ENCODE data around the gene LPA. TPM values are rescaled to one million over a fixed set of nuclear protein-coding genes. Genes with fewer than 3 reads are reported as not detected.
A peak's percentile ranks its signal among the peaks of the same experiment; 100 is the strongest.
"Not testable (repeated sequence)": the region's sequence is repeated elsewhere in the genome, so short reads cannot be mapped to it uniquely, and the experiment has no call there.

LPA gene
- under 1 TPM in 3 of 4 donors, not detected in 1; 0.03 to 0.27 (median 0.10) TPM for polyA plus RNA-seq
- long read RNA-seq, donor 1, result 0 reads
- long read RNA-seq, donor 2, result 0 reads
- long read RNA-seq, donor 3, result 0 reads
- long read RNA-seq, donor 4, result 0 reads
- long read RNA-seq, donor 5, result 0 reads
- long read RNA-seq, donor 6, result 0 reads
- long read RNA-seq, donor 7, result 0 reads
- long read RNA-seq, donor 8, result 0 reads
- long read RNA-seq, donor 9, result 0 reads
- long read RNA-seq, donor 10, result 0 reads

GRCh38 chr6:160664198-160664597 is at the start of gene LPA:
Gene LPA, minus strand, starts transcription at chr6:160664275. Its CDS starts 61 bp downstream, at chr6:160664214.
- 17 to 78% (median 31%) methylated on average over 1 of the region's 1 CpG for WGBS, 3 donors
- not testable (repeated sequence) for H3K27me3 ChIP-seq (ENCODE audit: control insufficient read depth in 3 of 3, insufficient read depth in 3 of 3, low read length in 3 of 3); H3K27ac ChIP-seq (ENCODE audit: low read depth in 1 of 3, low read length in 2 of 3); FAIRE-seq; DNase-seq; H3K9me3 ChIP-seq (ENCODE audit: control insufficient read depth in 2 of 2, insufficient read depth in 1 of 2, low read depth in 1 of 2, low read length in 1 of 2); H3K36me3 ChIP-seq (ENCODE audit: control insufficient read depth in 3 of 3, insufficient read depth in 2 of 3, low read depth in 1 of 3, low read length in 3 of 3); H3K4me3 ChIP-seq (ENCODE audit: low read depth in 1 of 3, low read length in 3 of 3); H3K4me1 ChIP-seq (ENCODE audit: control insufficient read depth in 3 of 3, insufficient read depth in 2 of 3, low read depth in 1 of 3, low read length in 2 of 3)

DNA sequence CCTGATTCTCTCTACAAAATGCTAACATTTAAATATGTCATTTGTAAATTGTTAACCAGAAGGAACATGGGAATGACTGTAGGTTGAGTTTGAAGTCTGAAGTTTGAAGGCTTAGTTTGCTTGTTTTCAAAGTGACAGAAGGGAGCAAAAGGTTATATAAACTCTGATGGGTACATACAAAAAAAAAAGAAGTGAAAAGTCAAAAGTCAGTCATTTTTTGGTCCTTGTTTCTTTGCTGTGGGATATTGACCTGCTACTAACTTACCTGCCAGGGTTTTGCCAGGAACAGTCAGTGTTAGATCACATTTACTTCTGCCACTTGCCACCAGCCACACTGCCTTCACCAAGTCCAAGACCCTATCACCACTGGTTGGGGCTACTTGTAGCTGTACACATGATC is 44.9 kb upstream of the LPA start:
- H3K9me3 ChIP-seq (ENCODE audit: control insufficient read depth in 2 of 2, insufficient read depth in 1 of 2, low read depth in 1 of 2, low read length in 1 of 2); H3K27me3 ChIP-seq (ENCODE audit: control insufficient read depth in 3 of 3, insufficient read depth in 3 of 3, low read length in 3 of 3); H3K36me3 ChIP-seq (ENCODE audit: control insufficient read depth in 3 of 3, insufficient read depth in 2 of 3, low read depth in 1 of 3, low read length in 3 of 3); FAIRE-seq; H3K4me3 ChIP-seq (ENCODE audit: low read depth in 1 of 3, low read length in 3 of 3): not testable (repeated sequence)
- Histone ChIP-seq H3K4me1 (ENCODE audit: control insufficient read depth in 3 of 3, insufficient read depth in 2 of 3, low read depth in 1 of 3, low read length in 2 of 3) (peaks cover 0 to 12% (median 0%) of the 10 kb centered on the region in 3 donors), H3K27ac (ENCODE audit: low read depth in 1 of 3, low read length in 2 of 3) (peak overlapping the region in 1 of 3 donors; percentile 33)
- peak in 1 of 2 donors; percentile 10 for DNase-seq

DNA sequence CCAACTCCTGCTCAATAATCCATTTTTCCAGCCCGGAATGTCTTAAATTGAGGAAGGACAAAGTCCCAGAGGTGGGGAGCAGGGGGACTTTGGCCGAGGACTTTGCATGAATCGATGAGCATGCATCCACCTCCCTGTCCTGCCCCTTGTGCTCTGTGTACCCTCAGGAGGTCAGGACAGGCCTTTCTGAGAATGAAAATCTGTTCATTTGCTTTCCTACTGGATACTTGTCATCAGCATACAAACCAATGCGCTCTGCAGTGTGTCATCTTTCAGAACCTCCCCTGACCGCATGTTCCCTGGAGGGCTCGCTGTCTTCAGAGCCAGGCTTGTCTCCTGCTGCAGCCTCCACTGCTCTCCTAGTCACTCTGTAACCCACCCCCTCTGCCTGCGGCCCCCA is 40.6 kb upstream of the LPA start:
- peak; percentile 42 to 75 for DNase-seq

DNA sequence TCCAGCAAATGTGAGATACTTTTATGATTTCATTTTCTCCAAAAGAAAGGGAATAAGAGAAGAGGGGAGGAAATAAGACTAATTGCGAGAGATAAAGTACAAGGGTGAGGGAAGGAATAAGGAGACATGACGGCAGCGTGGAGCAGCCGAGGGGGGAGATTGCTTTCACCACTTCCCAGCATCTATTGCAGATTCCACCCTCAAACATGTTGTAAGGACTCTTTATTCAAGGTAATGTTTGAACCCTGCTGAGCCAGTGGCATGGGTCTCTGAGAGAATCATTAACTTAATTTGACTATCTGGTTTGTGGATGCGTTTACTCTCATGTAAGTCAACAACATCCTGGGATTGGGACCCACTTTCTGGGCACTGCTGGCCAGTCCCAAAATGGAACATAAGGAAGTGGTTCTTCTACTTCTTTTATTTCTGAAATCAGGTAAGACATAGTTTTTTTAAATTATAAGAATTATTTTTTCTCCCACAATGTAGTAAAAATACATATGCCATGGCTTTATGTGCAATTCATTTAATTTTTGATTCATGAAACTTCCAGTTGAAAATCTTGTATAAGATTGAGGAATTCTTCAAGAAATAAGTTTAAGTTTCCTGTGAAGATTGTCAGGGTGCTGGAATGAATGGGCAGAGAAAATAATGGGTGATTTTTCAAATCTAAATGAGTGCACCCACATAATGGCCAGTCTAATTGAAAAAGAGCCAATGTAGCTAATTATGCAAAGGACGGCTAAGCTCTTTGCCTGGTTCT is 38.0 kb upstream of the LPA start, which contains the start of gene PLG:
Gene PLG (plus strand): TSS at position 327 of the 763 bp plus-strand sequence. CDS start 61 bp downstream, at position 388.
- H3K27ac ChIP-seq (ENCODE audit: low read depth in 1 of 3, low read length in 2 of 3); H3K27me3 ChIP-seq (ENCODE audit: control insufficient read depth in 3 of 3, insufficient read depth in 3 of 3, low read length in 3 of 3); H3K4me1 ChIP-seq (ENCODE audit: control insufficient read depth in 3 of 3, insufficient read depth in 2 of 3, low read depth in 1 of 3, low read length in 2 of 3); FAIRE-seq; DNase-seq; H3K36me3 ChIP-seq (ENCODE audit: control insufficient read depth in 3 of 3, insufficient read depth in 2 of 3, low read depth in 1 of 3, low read length in 3 of 3); H3K4me3 ChIP-seq (ENCODE audit: low read depth in 1 of 3, low read length in 3 of 3); H3K9me3 ChIP-seq (ENCODE audit: control insufficient read depth in 2 of 2, insufficient read depth in 1 of 2, low read depth in 1 of 2, low read length in 1 of 2): not testable (repeated sequence)
- 78 to 87% (median 84%) methylated on average over 6 of the region's 6 CpGs for WGBS, 3 donors

More for the DNA sequence above, 40.6 kb upstream of the LPA start:
- WGBS, 3 donors, result 49 to 73% (median 62%) methylated on average over 7 of the region's 7 CpGs
- not testable (repeated sequence) for H3K9me3 ChIP-seq (ENCODE audit: control insufficient read depth in 2 of 2, insufficient read depth in 1 of 2, low read depth in 1 of 2, low read length in 1 of 2); H3K4me3 ChIP-seq (ENCODE audit: low read depth in 1 of 3, low read length in 3 of 3); H3K27me3 ChIP-seq (ENCODE audit: control insufficient read depth in 3 of 3, insufficient read depth in 3 of 3, low read length in 3 of 3); H3K36me3 ChIP-seq (ENCODE audit: control insufficient read depth in 3 of 3, insufficient read depth in 2 of 3, low read depth in 1 of 3, low read length in 3 of 3); FAIRE-seq
- Histone ChIP-seq H3K27ac (ENCODE audit: low read depth in 1 of 3, low read length in 2 of 3) (peak overlapping the region in 1 of 3 donors; percentile 88), H3K4me1 (ENCODE audit: control insufficient read depth in 3 of 3, insufficient read depth in 2 of 3, low read depth in 1 of 3, low read length in 2 of 3) (peaks cover 0 to 15% (median 0%) of the 10 kb centered on the region in 3 donors)

GRCh38 chr6:160697826-160698225 is 33.8 kb upstream of the LPA start:
- DNase-seq (peak in 1 of 2 donors; percentile 33), FAIRE-seq (no peak)
- peak overlapping the region in 1 of 3 donors; percentile 8 for H3K27ac ChIP-seq (ENCODE audit: low read depth in 1 of 3, low read length in 2 of 3)
- no peaks in the 10 kb centered on the region for H3K4me1 ChIP-seq (ENCODE audit: control insufficient read depth in 3 of 3, insufficient read depth in 2 of 3, low read depth in 1 of 3, low read length in 2 of 3)
- no peak overlapping the region for H3K4me3 ChIP-seq (ENCODE audit: low read depth in 1 of 3, low read length in 3 of 3)
- 19 to 54% (median 31%) methylated on average over 6 of the region's 6 CpGs for WGBS, 3 donors
- H3K27me3 ChIP-seq (ENCODE audit: control insufficient read depth in 3 of 3, insufficient read depth in 3 of 3, low read length in 3 of 3), result no peaks in the 10 kb centered on the region
- no peaks in the 10 kb centered on the region for H3K36me3 ChIP-seq (ENCODE audit: control insufficient read depth in 3 of 3, insufficient read depth in 2 of 3, low read depth in 1 of 3, low read length in 3 of 3)
- H3K9me3 ChIP-seq (ENCODE audit: control insufficient read depth in 2 of 2, insufficient read depth in 1 of 2, low read depth in 1 of 2, low read length in 1 of 2), result peaks cover 0 to 3% of the 10 kb centered on the region in 2 donors

- 17 to 59% (median 34%) methylated on average over 3 of the region's 3 CpGs for WGBS, 3 donors
- H3K36me3 ChIP-seq (ENCODE audit: control insufficient read depth in 3 of 3, insufficient read depth in 2 of 3, low read depth in 1 of 3, low read length in 3 of 3), result not testable (repeated sequence)
Observed at GRCh38 chr6:160696884-160697283, 32.8 kb upstream of the LPA start.

DNA sequence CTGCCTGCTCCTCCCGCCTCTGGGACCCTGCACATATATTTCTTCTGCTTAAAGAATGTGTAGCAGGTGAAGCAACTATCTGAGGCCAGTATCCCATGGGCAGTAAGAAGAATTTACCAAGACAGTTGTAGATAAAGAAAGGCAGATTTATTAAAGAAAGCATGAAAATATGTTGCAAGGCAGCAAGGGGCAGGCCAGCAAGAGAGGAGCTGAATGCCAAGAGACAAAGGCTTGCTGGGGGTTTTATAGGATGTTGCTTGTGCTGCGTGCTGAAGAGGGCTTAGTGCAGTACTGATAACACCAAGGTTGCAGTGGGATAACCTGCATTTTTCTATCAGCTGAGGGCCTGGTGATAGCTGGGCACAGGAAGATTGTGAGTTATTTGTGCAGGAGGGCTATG is 31.5 kb upstream of the LPA start:
- H3K9me3 ChIP-seq (ENCODE audit: control insufficient read depth in 2 of 2, insufficient read depth in 1 of 2, low read depth in 1 of 2, low read length in 1 of 2); FAIRE-seq; H3K4me3 ChIP-seq (ENCODE audit: low read depth in 1 of 3, low read length in 3 of 3); H3K27me3 ChIP-seq (ENCODE audit: control insufficient read depth in 3 of 3, insufficient read depth in 3 of 3, low read length in 3 of 3); H3K4me1 ChIP-seq (ENCODE audit: control insufficient read depth in 3 of 3, insufficient read depth in 2 of 3, low read depth in 1 of 3, low read length in 2 of 3); H3K27ac ChIP-seq (ENCODE audit: low read depth in 1 of 3, low read length in 2 of 3); H3K36me3 ChIP-seq (ENCODE audit: control insufficient read depth in 3 of 3, insufficient read depth in 2 of 3, low read depth in 1 of 3, low read length in 3 of 3); DNase-seq: not testable (repeated sequence)
- WGBS, 3 donors, result 54 to 64% (median 56%) methylated on average over 2 of the region's 2 CpGs

More at GRCh38 chr6:160696884-160697283, 32.8 kb upstream of the LPA start:
- not testable (repeated sequence) for H3K4me3 ChIP-seq (ENCODE audit: low read depth in 1 of 3, low read length in 3 of 3); H3K27ac ChIP-seq (ENCODE audit: low read depth in 1 of 3, low read length in 2 of 3); H3K27me3 ChIP-seq (ENCODE audit: control insufficient read depth in 3 of 3, insufficient read depth in 3 of 3, low read length in 3 of 3); H3K9me3 ChIP-seq (ENCODE audit: control insufficient read depth in 2 of 2, insufficient read depth in 1 of 2, low read depth in 1 of 2, low read length in 1 of 2); H3K4me1 ChIP-seq (ENCODE audit: control insufficient read depth in 3 of 3, insufficient read depth in 2 of 3, low read depth in 1 of 3, low read length in 2 of 3); FAIRE-seq
- peak in 1 of 2 donors; percentile 17 for DNase-seq

GRCh38 chr6:160695025-160695424 is 30.9 kb upstream of the LPA start:
- H3K27me3 ChIP-seq (ENCODE audit: control insufficient read depth in 3 of 3, insufficient read depth in 3 of 3, low read length in 3 of 3); H3K9me3 ChIP-seq (ENCODE audit: control insufficient read depth in 2 of 2, insufficient read depth in 1 of 2, low read depth in 1 of 2, low read length in 1 of 2); H3K27ac ChIP-seq (ENCODE audit: low read depth in 1 of 3, low read length in 2 of 3); H3K4me1 ChIP-seq (ENCODE audit: control insufficient read depth in 3 of 3, insufficient read depth in 2 of 3, low read depth in 1 of 3, low read length in 2 of 3); H3K36me3 ChIP-seq (ENCODE audit: control insufficient read depth in 3 of 3, insufficient read depth in 2 of 3, low read depth in 1 of 3, low read length in 3 of 3); DNase-seq; H3K4me3 ChIP-seq (ENCODE audit: low read depth in 1 of 3, low read length in 3 of 3); FAIRE-seq: not testable (repeated sequence)

All from small intestine (tissue), 16 donors.